ENCODE results near the gene ZNF217. TPM values are rescaled to one million over a fixed set of nuclear protein-coding genes. Genes with fewer than 3 reads are reported as not detected.
"Not testable (repeated sequence)": the region's sequence is repeated elsewhere in the genome, so short reads cannot be mapped to it uniquely, and the experiment has no call there.

ZNF217 gene
- total RNA-seq, 1 donor from 2014 or later: 8.0 TPM

- no peak for ATAC-seq
- intact Hi-C loops (cut with micrococcal nuclease): no loop called here
- DNase-seq: no peak
Measured at GRCh38 chr20:53599910-53600632, 6.4 kb upstream of the ZNF217 start.

- no peak for ATAC-seq
- intact Hi-C loops (cut with micrococcal nuclease): no loop called here
- no peak for DNase-seq
Measured at GRCh38 chr20:53599378-53599777, 5.7 kb upstream of the ZNF217 start.

GRCh38 chr20:53599044-53599362, 5.4 kb upstream of the ZNF217 start:
- DNase-seq (no peak), ATAC-seq (no peak)
- intact Hi-C loops (cut with micrococcal nuclease): no loop called here

GRCh38 chr20:53598140-53599043, 4.8 kb upstream of the ZNF217 start:
- intact Hi-C loops (cut with micrococcal nuclease): no loop called here
- no peak for DNase-seq
- ATAC-seq: no peak

GRCh38 chr20:53597521-53598120, 4.0 kb upstream of the ZNF217 start:
- DNase-seq (no peak), ATAC-seq (no peak)
- intact Hi-C loops (cut with micrococcal nuclease): no loop called here

GRCh38 chr20:53597030-53597482, 3.4 kb upstream of the ZNF217 start:
- intact Hi-C loops (cut with micrococcal nuclease): no loop called here
- DNase-seq: no peak
- ATAC-seq: no peak

- ATAC-seq; DNase-seq; intact Hi-C loops (cut with micrococcal nuclease): not testable (repeated sequence)
Measured at GRCh38 chr20:53596189-53597001, 2.8 kb upstream of the ZNF217 start.

GRCh38 chr20:53595742-53596141, 2.1 kb upstream of the ZNF217 start:
- ATAC-seq; intact Hi-C loops (cut with micrococcal nuclease); DNase-seq: not testable (repeated sequence)

- no peak for ATAC-seq
- intact Hi-C loops (cut with micrococcal nuclease): no loop called here
- DNase-seq: no peak
Measured at GRCh38 chr20:53595018-53595378, 1.4 kb upstream of the ZNF217 start.

GRCh38 chr20:53594068-53595017, 704 bp upstream of the ZNF217 start:
- intact Hi-C loops (cut with micrococcal nuclease): no loop called here
- DNase-seq: peak; percentile 99
- ATAC-seq: peak; percentile 92

GRCh38 chr20:53592992-53593465, 610 bp downstream of the ZNF217 start:
- peak; percentile 59 for DNase-seq
- peak; percentile 4 for ATAC-seq
- intact Hi-C loops (cut with micrococcal nuclease): no loop called here

- intact Hi-C loops (cut with micrococcal nuclease): not testable (repeated sequence)
- ATAC-seq: peak; percentile 41
- DNase-seq: peak; percentile 82
Measured at GRCh38 chr20:53592454-53592991, 1.1 kb downstream of the ZNF217 start.

GRCh38 chr20:53591941-53592441, 1.6 kb downstream of the ZNF217 start:
- ATAC-seq; DNase-seq; intact Hi-C loops (cut with micrococcal nuclease): not testable (repeated sequence)

- intact Hi-C loops (cut with micrococcal nuclease); ATAC-seq; DNase-seq: not testable (repeated sequence)
Measured at GRCh38 chr20:53591206-53591741, 2.4 kb downstream of the ZNF217 start.

- DNase-seq; intact Hi-C loops (cut with micrococcal nuclease); ATAC-seq: not testable (repeated sequence)
Measured at GRCh38 chr20:53590608-53591007, 3.0 kb downstream of the ZNF217 start.

- ATAC-seq; intact Hi-C loops (cut with micrococcal nuclease); DNase-seq: not testable (repeated sequence)
Measured at GRCh38 chr20:53590122-53590521, 3.5 kb downstream of the ZNF217 start.
